Ascending aorta (tissue), 2 donors: Measurements from ENCODE around the gene RIMS4. TPM values are rescaled to one million over a fixed set of nuclear protein-coding genes. Genes with fewer than 3 reads are reported as not detected.

Experiments
- DNase-seq, 2 donors: peaks; one replicate each; pipeline ENCODE4 v3.0.0-alpha.2; 2019; ENCODE audit warnings: low spot score in 2 of 2
- H3K27ac ChIP-seq, 2 donors: fragments of 200-600 bp; sonication (generic); one replicate each; pipeline ENCODE4 v1.5.1; 2016 to 2017; ENCODE audit warnings: mild to moderate bottlenecking in 1 of 2
- H3K27me3 ChIP-seq: fragments of 200-600 bp; sonication (generic); one replicate; pipeline ENCODE4 v1.5.1; 2017
- H3K36me3 ChIP-seq, 2 donors: fragments of 200-600 bp; sonication (generic); one replicate each; pipeline ENCODE4 v1.5.1; 2016
- H3K4me1 ChIP-seq, 2 donors: fragments of 200-600 bp; sonication (generic); one replicate each; pipeline ENCODE4 v1.5.1; 2016 to 2017; ENCODE audit warnings: mild to moderate bottlenecking in 1 of 2
- H3K4me3 ChIP-seq, 2 donors: fragments of 200-600 bp; sonication (generic); one replicate each; pipeline ENCODE4 v1.5.1; 2016 to 2017; ENCODE audit warnings: mild to moderate bottlenecking in 1 of 2
- H3K9me3 ChIP-seq, 2 donors: fragments of 200-600 bp; sonication (generic); one replicate each; pipeline ENCODE4 v1.5.1; 2016
- intact Hi-C: fragments of 100-400 bp; cut with DNase I; formaldehyde crosslinking; loops from one replicate; pipeline ENCODE4 v1.15.1; 2023
- total RNA-seq: library from RNA; depleted of rRNA; stranded (reverse); fragments of >200 nt; gene quantifications from one replicate; pipeline ENCODE4 v1.1.0, GENCODE V29; 2016
- TF ChIP-seq, protein P1 (sequence below), 3 experiments: fragments of 200-600 bp in 2 of 3; fragments of 450-650 bp in 1 of 3; sonication (generic) in 2 of 3; IDR thresholded peaks; one replicate each; pipeline ENCODE4 v1.5.1; 2016 to 2019; ENCODE audit warnings: antibody characterized with exemption in 3 of 3, mild to moderate bottlenecking in 1 of 3, moderate library complexity in 1 of 3

Gene RIMS4
- total RNA-seq, 1 donor from 2014 or later: 4.0 TPM

DNA sequence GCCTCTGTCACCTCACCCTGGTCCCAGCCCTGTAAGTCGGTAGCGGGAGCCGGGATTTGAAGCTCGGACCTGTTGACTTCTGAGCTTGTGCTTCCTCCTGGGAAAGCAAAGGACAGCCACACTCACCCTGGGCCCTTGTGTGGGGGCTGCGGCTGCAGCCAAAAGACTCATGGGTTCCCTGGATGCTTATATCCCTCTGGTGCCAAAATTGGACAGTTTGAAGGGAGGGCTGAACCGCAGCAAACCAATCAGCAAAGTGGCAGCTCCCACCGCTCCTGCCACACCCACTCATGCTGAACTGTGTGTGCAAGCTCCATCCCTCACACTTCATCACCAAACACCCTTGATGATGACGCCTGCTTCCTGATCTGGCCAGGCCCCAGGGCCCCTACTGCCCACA, 99.1 kb downstream of the RIMS4 start:
- DNase-seq: no peak
- Histone ChIP-seq H3K4me1 (peaks cover 21 to 29% of the 10 kb centered on the region in 2 donors), H3K27me3 (no peaks in the 10 kb centered on the region), H3K36me3 (no peaks in the 10 kb centered on the region), H3K9me3 (no peaks in the 10 kb centered on the region), H3K27ac (no peak overlapping the region), H3K4me3 (no peak overlapping the region)
- TF ChIP-seq, protein P1, sequence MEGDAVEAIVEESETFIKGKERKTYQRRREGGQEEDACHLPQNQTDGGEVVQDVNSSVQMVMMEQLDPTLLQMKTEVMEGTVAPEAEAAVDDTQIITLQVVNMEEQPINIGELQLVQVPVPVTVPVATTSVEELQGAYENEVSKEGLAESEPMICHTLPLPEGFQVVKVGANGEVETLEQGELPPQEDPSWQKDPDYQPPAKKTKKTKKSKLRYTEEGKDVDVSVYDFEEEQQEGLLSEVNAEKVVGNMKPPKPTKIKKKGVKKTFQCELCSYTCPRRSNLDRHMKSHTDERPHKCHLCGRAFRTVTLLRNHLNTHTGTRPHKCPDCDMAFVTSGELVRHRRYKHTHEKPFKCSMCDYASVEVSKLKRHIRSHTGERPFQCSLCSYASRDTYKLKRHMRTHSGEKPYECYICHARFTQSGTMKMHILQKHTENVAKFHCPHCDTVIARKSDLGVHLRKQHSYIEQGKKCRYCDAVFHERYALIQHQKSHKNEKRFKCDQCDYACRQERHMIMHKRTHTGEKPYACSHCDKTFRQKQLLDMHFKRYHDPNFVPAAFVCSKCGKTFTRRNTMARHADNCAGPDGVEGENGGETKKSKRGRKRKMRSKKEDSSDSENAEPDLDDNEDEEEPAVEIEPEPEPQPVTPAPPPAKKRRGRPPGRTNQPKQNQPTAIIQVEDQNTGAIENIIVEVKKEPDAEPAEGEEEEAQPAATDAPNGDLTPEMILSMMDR (IDR thresholded peaks at IDR 0.05): no peak
- intact Hi-C loops: no loop called here

- TF ChIP-seq, protein P1 (IDR thresholded peaks at IDR 0.05): no peak
- H3K4me3 ChIP-seq: no peak overlapping the region
- DNase-seq: no peak
- H3K36me3 ChIP-seq: no peaks in the 10 kb centered on the region
- no peak overlapping the region for H3K27ac ChIP-seq
- no peaks in the 10 kb centered on the region for H3K27me3 ChIP-seq
- H3K9me3 ChIP-seq: no peaks in the 10 kb centered on the region
- H3K4me1 ChIP-seq: peaks cover 11 to 24% of the 10 kb centered on the region in 2 donors
- intact Hi-C loops: no loop called here
Observed at GRCh38 chr20:44709797-44710196, 100.5 kb downstream of the RIMS4 start.

DNA sequence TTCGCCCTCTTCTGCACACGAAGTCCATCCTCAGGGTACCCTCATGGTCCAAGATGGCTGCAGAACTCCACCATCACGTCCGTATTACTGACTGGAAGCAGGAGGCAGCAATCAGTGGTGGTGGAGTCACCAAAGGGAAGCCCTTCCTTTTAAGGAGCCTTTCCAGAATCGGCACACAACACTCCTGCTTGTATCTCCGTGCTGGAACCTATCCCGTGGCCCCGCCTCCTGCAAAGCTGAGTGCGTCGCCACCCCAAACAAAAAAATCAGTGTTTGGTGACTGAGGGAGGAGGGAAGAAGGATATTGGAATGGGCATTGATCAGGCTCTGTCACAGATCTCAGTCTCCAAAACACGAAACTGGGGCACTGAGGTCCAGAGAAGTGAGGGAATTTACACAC, 101.0 kb downstream of the RIMS4 start:
- no peak for DNase-seq
- Histone ChIP-seq H3K9me3 (no peaks in the 10 kb centered on the region), H3K27ac (no peak overlapping the region), H3K4me3 (no peak overlapping the region), H3K4me1 (peaks cover 7 to 21% of the 10 kb centered on the region in 2 donors), H3K36me3 (no peaks in the 10 kb centered on the region), H3K27me3 (no peaks in the 10 kb centered on the region)
- intact Hi-C loops: no loop called here
- TF ChIP-seq, protein P1 (IDR thresholded peaks at IDR 0.05): no peak

DNA sequence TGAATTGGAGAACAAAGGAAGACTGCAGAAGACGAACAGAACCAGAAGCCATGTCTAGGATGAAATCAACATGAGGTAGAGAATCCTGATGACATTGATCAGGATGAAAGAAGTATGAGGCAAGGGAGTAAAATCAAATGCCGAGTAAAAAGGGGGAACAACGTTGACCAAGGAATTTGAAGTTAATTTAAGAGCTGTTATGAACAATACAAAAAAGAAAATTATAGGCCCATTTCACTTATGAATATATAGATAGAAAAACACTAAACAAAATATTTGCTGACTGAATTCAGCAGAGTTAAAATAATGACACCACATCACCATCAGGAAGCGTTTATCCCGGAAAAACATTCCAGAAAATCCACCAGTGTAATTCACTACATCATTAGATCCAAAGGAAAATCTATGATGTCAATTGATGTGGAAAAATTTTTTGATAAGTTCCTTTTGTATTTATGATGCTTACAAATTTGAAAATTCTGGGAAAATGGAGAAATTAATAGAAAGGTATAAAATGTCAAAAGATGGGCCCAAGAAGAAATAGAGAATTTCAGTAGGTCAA, 103.2 kb downstream of the RIMS4 start:
- no peak for DNase-seq
- H3K4me1 ChIP-seq: peaks cover 13 to 34% of the 10 kb centered on the region in 2 donors
- intact Hi-C loops: no loop called here
- no peaks in the 10 kb centered on the region for H3K27me3 ChIP-seq
- TF ChIP-seq, protein P1 (IDR thresholded peaks at IDR 0.05): no peak
- H3K27ac ChIP-seq: peak overlapping the region; percentile 87 to 93
- H3K36me3 ChIP-seq: no peaks in the 10 kb centered on the region
- H3K9me3 ChIP-seq: no peaks in the 10 kb centered on the region
- no peak overlapping the region for H3K4me3 ChIP-seq

GRCh38 chr20:44706301-44707017, 103.9 kb downstream of the RIMS4 start:
- Histone ChIP-seq H3K4me1 (peaks cover 13 to 40% of the 10 kb centered on the region in 2 donors), H3K9me3 (no peaks in the 10 kb centered on the region), H3K27me3 (no peaks in the 10 kb centered on the region), H3K36me3 (no peaks in the 10 kb centered on the region), H3K4me3 (no peak overlapping the region), H3K27ac (peak overlapping the region; percentile 87 to 93)
- TF ChIP-seq, protein P1 (IDR thresholded peaks at IDR 0.05): no peak
- DNase-seq: peak; percentile 69 to 94
- intact Hi-C loops: loop anchor here (1.0 kb wide), 2 partner anchors 8 to 14 kb away; no protein-coding TSS in a partner anchor
